Measurements from ENCODE around the gene KLK1. TPM values are rescaled to one million over a fixed set of nuclear protein-coding genes. Genes with fewer than 3 reads are reported as not detected.

Gene KLK1
- total RNA-seq, 1 experiment from 2014 or later = not detected

DNA sequence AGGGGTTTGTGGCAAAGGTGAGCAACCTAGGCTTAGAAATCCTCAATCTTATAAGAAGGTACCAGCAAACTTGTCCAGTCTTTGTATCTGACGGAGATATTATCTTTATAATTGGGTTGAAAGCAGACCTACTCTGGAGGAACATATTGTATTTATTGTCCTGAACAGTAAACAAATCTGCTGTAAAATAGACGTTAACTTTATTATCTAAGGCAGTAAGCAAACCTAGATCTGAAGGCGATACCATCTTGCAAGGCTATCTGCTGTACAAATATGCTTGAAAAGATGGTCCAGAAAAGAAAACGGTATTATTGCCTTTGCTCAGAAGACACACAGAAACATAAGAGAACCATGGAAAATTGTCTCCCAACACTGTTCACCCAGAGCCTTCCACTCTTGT lies 45.9 kb upstream of the KLK1 start:
- Histone ChIP-seq H3K36me3 (ENCODE audit: insufficient read depth, low read length, poor library complexity, severe bottlenecking) (no peaks in the 10 kb centered on the region), H3K9me3 (ENCODE audit: low read depth, low read length, poor library complexity, severe bottlenecking) (no peaks in the 10 kb centered on the region), H3K4me3 (ENCODE audit: low read depth, low read length, poor library complexity, severe bottlenecking) (no peak overlapping the region), H3K4me1 (ENCODE audit: insufficient read depth, low read length, poor library complexity, severe bottlenecking) (no peaks in the 10 kb centered on the region), H3K27me3 (replicated peaks; ENCODE audit: insufficient read depth, low read depth, low read length, poor library complexity) (peaks cover 94% of the 10 kb centered on the region), H3K27ac (ENCODE audit: low read depth, low read length, poor library complexity, severe bottlenecking) (no peak overlapping the region)
- intact Hi-C loops (cut with micrococcal nuclease; ENCODE audit: unreplicated experiment) = no loop called here
- no TSS peak for BruUV-seq (replicated peaks)
- ChIA-PET POLR2A (ENCODE audit: low non-redundant PET) (no interaction called here), CTCF (no interaction called here)
- DNase-seq (ENCODE audit: low spot score) = no peak
- TF ChIP-seq EZH2 (IDR thresholded peaks at IDR 0.05; ENCODE audit: borderline replicate concordance, low read depth, low read length, poor library complexity, severe bottlenecking) = no peak
- TF ChIP-seq, protein P1, sequence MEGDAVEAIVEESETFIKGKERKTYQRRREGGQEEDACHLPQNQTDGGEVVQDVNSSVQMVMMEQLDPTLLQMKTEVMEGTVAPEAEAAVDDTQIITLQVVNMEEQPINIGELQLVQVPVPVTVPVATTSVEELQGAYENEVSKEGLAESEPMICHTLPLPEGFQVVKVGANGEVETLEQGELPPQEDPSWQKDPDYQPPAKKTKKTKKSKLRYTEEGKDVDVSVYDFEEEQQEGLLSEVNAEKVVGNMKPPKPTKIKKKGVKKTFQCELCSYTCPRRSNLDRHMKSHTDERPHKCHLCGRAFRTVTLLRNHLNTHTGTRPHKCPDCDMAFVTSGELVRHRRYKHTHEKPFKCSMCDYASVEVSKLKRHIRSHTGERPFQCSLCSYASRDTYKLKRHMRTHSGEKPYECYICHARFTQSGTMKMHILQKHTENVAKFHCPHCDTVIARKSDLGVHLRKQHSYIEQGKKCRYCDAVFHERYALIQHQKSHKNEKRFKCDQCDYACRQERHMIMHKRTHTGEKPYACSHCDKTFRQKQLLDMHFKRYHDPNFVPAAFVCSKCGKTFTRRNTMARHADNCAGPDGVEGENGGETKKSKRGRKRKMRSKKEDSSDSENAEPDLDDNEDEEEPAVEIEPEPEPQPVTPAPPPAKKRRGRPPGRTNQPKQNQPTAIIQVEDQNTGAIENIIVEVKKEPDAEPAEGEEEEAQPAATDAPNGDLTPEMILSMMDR (conservative IDR thresholded peaks at IDR 0.05; ENCODE audit: low read depth, low read length) = no peak

DNA sequence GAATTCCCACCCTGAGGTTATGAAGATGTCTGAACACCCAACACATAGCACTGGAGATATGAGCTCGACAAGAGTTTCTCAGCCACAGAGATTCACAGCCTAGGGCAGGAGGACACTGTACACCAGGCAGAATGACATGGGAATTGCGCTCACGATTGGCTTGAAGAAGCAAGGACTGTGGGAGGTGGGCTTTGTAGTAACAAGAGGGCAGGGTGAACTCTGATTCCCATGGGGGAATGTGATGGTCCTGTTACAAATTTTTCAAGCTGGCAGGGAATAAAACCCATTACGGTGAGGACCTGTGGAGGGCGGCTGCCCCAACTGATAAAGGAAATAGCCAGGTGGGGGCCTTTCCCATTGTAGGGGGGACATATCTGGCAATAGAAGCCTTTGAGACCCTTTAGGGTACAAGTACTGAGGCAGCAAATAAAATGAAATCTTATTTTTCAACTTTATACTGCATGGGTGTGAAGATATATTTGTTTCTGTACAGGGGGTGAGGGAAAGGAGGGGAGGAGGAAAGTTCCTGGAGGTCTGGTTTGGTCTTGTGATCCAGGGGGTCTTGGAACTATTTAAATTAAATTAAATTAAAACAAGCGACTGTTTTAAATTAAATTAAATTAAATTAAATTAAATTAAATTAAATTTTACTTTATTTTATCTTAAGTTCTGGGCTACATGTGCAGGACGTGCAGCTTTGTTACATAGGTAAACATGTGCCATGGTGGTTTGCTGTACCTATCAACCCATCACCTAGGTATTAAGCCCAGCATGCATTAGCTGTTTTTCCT lies 38.1 kb upstream of the KLK1 start:
- H3K27me3 ChIP-seq (replicated peaks; ENCODE audit: insufficient read depth, low read depth, low read length, poor library complexity) = peaks cover 59% of the 10 kb centered on the region

DNA sequence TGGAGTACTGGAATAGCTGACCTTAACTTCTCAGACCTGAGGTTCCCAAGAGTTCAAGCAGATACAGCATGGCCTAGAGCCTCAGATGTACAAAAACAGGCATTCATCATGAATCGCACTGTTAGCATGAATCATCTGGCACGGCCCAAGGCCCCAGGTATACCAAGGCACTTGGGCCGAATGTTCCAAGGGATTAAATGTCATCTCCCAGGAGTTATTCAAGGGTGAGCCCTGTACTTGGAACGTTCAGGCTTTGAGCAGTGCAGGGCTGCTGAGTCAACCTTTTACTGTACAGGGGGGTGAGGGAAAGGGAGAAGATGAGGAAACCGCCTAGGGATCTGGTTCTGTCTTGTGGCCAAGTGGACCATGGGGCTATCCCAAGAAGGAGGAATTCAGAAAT lies 37.4 kb upstream of the KLK1 start:
- intact Hi-C loops (cut with micrococcal nuclease; ENCODE audit: unreplicated experiment) = no loop called here
- no peak for TF ChIP-seq EZH2 (IDR thresholded peaks at IDR 0.05; ENCODE audit: borderline replicate concordance, low read depth, low read length, poor library complexity, severe bottlenecking)
- TF ChIP-seq, protein P1 (conservative IDR thresholded peaks at IDR 0.05; ENCODE audit: low read depth, low read length) = no peak
- DNase-seq (ENCODE audit: low spot score) = no peak
- Histone ChIP-seq H3K4me1 (ENCODE audit: insufficient read depth, low read length, poor library complexity, severe bottlenecking) (no peaks in the 10 kb centered on the region), H3K27me3 (replicated peaks; ENCODE audit: insufficient read depth, low read depth, low read length, poor library complexity) (peaks cover 54% of the 10 kb centered on the region), H3K27ac (ENCODE audit: low read depth, low read length, poor library complexity, severe bottlenecking) (no peak overlapping the region), H3K36me3 (ENCODE audit: insufficient read depth, low read length, poor library complexity, severe bottlenecking) (no peaks in the 10 kb centered on the region), H3K4me3 (ENCODE audit: low read depth, low read length, poor library complexity, severe bottlenecking) (no peak overlapping the region), H3K9me3 (ENCODE audit: low read depth, low read length, poor library complexity, severe bottlenecking) (no peaks in the 10 kb centered on the region)
- BruUV-seq (replicated peaks) = no TSS peak
- POLR2A ChIA-PET (ENCODE audit: low non-redundant PET) = no interaction called here
- CTCF ChIA-PET = no interaction called here

More for the DNA sequence above, 38.1 kb upstream of the KLK1 start:
- H3K36me3 ChIP-seq (ENCODE audit: insufficient read depth, low read length, poor library complexity, severe bottlenecking) = no peaks in the 10 kb centered on the region
- no peak overlapping the region for H3K4me3 ChIP-seq (ENCODE audit: low read depth, low read length, poor library complexity, severe bottlenecking)
- CTCF ChIA-PET = no interaction called here
- BruUV-seq (replicated peaks) = no TSS peak
- no peak for DNase-seq (ENCODE audit: low spot score)
- intact Hi-C loops (cut with micrococcal nuclease; ENCODE audit: unreplicated experiment) = no loop called here
- H3K4me1 ChIP-seq (ENCODE audit: insufficient read depth, low read length, poor library complexity, severe bottlenecking) = no peaks in the 10 kb centered on the region
- H3K9me3 ChIP-seq (ENCODE audit: low read depth, low read length, poor library complexity, severe bottlenecking) = no peaks in the 10 kb centered on the region
- no peak overlapping the region for H3K27ac ChIP-seq (ENCODE audit: low read depth, low read length, poor library complexity, severe bottlenecking)
- POLR2A ChIA-PET (ENCODE audit: low non-redundant PET) = no interaction called here
- TF ChIP-seq, protein P1 (conservative IDR thresholded peaks at IDR 0.05; ENCODE audit: low read depth, low read length) = no peak
- TF ChIP-seq EZH2 (IDR thresholded peaks at IDR 0.05; ENCODE audit: borderline replicate concordance, low read depth, low read length, poor library complexity, severe bottlenecking) = no peak
